ENCODE data around the gene ASB6. TPM values are rescaled to one million over a fixed set of nuclear protein-coding genes. Genes with fewer than 3 reads are reported as not detected.

Gene ASB6
- total RNA-seq, result 10.0 and 14.8 TPM in 2 replicates

GRCh38 chr9:129641750-129642585 lies at the start of gene ASB6:
TSS of gene ASB6 (minus strand) at chr9:129642151. CDS start at chr9:129641999, 152 bp downstream.

GRCh38 chr9:129665389-129665775 lies 23.4 kb upstream of the ASB6 start, which contains the start of gene PRRX2:
TSS of gene PRRX2 (plus strand) at chr9:129665647. CDS start at chr9:129665868, 221 bp downstream.

GRCh38 chr9:129626079-129626624 lies 15.8 kb downstream of the ASB6 start, which contains the start of gene NTMT1:
TSS of gene NTMT1 (plus strand) at chr9:129626163. CDS start at chr9:129632704, 6,541 bp downstream.

GRCh38 chr9:129620669-129621295 lies 21.2 kb downstream of the ASB6 start, which contains the start of gene C9orf50:
TSS of gene C9orf50 (minus strand) at chr9:129621101. CDS start at chr9:129620574, 527 bp downstream.

Other genes with a start within 250 kb of the ASB6 start
- 0.14 and 0.18 TPM in 2 replicates for gene C9orf50, start 21.1 kb downstream of the ASB6 start, total RNA-seq
- 34.4 and 38.6 TPM in 2 replicates for gene NTMT1, start 16.0 kb downstream of the ASB6 start, total RNA-seq
- 18.5 and 23.2 TPM in 2 replicates for gene PRRX2, start 23.5 kb upstream of the ASB6 start, total RNA-seq
- 92.9 and 108 TPM in 2 replicates for gene PTGES, start 110.9 kb upstream of the ASB6 start, total RNA-seq
- 22.3 and 28.2 TPM in 2 replicates for gene TOR1B, start 161.0 kb upstream of the ASB6 start, total RNA-seq
- 22.0 and 33.2 TPM in 2 replicates for gene TOR1A, start 182.0 kb upstream of the ASB6 start, total RNA-seq
- 38.4 and 50.9 TPM in 2 replicates for gene C9orf78, start 193.1 kb upstream of the ASB6 start, total RNA-seq
- 9.4 and 11.8 TPM in 2 replicates for gene USP20, start 193.3 kb upstream of the ASB6 start, total RNA-seq